Smooth muscle cell of trachea (primary cell): ENCODE measurements around the gene MFSD8. TPM values are rescaled to one million over a fixed set of nuclear protein-coding genes. Genes with fewer than 3 reads are reported as not detected.

ENCODE experiments used
- total RNA-seq: library from RNA; depleted of rRNA; stranded (reverse); fragments of >200 nt; gene quantifications from 2 replicates; pipeline ENCODE4 v1.2.1, GENCODE V29; 2014

The MFSD8 gene, protein sequence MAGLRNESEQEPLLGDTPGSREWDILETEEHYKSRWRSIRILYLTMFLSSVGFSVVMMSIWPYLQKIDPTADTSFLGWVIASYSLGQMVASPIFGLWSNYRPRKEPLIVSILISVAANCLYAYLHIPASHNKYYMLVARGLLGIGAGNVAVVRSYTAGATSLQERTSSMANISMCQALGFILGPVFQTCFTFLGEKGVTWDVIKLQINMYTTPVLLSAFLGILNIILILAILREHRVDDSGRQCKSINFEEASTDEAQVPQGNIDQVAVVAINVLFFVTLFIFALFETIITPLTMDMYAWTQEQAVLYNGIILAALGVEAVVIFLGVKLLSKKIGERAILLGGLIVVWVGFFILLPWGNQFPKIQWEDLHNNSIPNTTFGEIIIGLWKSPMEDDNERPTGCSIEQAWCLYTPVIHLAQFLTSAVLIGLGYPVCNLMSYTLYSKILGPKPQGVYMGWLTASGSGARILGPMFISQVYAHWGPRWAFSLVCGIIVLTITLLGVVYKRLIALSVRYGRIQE
- total RNA-seq: 18.0 and 20.9 TPM in 2 replicates

GRCh38 chr4:127965062-127965802, at the start of gene MFSD8, which contains the start of gene ABHD18:
Gene MFSD8 (minus strand): TSS chr4:127965173. CDS start chr4:127965133, 40 bp downstream.
Gene ABHD18 (plus strand): TSS chr4:127965406. CDS start chr4:127982956, 17,550 bp downstream.

DNA sequence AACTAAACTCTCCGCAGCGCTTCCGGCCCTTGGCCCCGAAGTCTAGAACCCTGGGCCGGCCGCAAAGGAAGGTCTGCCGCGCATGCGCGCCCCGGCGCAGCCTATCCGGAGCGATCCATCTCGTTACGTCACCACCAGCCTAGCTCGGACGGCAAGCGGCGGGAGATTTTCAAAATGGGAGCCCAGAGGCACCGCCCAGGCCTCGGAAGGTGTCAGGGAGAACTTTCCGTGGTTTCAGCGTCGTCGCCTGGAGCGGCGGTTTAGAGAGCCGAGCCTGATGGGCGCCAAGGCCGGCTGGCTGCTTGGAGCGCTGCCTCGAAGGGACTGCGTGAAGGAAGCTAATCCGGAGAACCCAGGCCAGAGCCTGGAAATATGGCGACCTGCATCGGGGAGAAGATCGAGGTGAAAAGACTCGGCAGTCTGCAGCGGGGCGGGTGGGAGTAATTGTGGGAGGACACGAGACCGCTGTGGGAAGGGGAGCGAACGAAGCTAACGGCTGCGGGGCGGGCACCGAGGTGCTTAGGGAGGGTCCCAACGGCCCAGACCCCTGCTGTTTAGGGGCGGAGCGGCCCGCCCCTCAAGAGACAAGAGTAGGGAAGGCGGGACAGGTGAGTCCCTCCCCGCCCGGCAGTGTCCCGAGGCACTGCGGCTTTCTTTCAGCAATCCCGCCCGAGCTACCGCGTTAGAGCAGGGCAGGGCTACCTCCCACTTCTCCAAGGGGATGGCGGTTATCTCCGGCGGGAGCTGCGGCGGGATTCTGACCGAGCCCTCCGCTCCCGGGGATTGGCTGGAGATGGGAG, 84.0 kb downstream of the MFSD8 start, which contains the start of gene PLK4:
Gene PLK4 (plus strand): TSS at position 131 of the 800 bp plus-strand sequence. CDS start 242 bp downstream, at position 373.

Other genes starting within 250 kb of the MFSD8 start
- gene SLC25A31, start 234.8 kb downstream of the MFSD8 start, total RNA-seq: not detected in 2 replicates
- 13.8 and 24.8 TPM in 2 replicates for gene HSPA4L, start 182.9 kb downstream of the MFSD8 start, total RNA-seq
- gene PLK4, start 84.3 kb downstream of the MFSD8 start, total RNA-seq: 0.66 and 19.2 TPM in 2 replicates
- 5.5 and 7.6 TPM in 2 replicates for gene ABHD18, start 233 bp upstream of the MFSD8 start, total RNA-seq
- gene LARP1B, start 96.1 kb upstream of the MFSD8 start, total RNA-seq: 16.7 and 19.3 TPM in 2 replicates